HG02943 (cell line): Measurements from ENCODE around the gene RABEP1.
"Not testable (repeated sequence)": the region's sequence is repeated elsewhere in the genome, so short reads cannot be mapped to it uniquely, and the experiment has no call there.

Experiments
- ATAC-seq: cut with Tn5 transposase; IDR thresholded peaks from one replicate; pipeline ENCODE4 v1.9.1; 2021; ENCODE audit warnings: mild to moderate bottlenecking, low read depth, moderate library complexity; ENCODE audit not compliant: unreplicated experiment

Gene RABEP1

DNA sequence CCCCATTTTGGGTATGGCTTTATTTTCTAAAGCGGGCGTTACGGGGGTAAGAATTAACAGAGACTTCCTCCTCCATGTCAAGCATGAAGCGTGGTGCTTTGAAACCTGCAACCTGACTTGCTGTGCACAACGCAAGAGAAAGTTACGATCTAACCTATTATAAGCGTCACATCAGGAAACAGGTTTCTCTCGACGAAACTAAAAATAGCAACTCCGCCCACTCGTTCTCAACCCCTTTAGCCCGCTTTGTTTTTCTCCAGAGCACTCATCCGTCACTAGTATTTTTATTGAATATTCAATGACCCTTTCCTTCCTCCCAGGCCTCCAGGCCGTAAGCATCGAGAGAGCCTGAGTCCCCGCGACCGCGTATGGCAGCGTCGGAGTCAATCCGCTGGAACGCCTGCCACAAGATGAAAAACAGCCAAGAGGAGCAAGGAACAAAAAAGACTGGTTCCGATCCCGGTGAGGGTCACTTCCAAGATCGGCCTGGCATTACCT lies 136.8 kb downstream of the RABEP1 start:
- ATAC-seq: peak; percentile 35

DNA sequence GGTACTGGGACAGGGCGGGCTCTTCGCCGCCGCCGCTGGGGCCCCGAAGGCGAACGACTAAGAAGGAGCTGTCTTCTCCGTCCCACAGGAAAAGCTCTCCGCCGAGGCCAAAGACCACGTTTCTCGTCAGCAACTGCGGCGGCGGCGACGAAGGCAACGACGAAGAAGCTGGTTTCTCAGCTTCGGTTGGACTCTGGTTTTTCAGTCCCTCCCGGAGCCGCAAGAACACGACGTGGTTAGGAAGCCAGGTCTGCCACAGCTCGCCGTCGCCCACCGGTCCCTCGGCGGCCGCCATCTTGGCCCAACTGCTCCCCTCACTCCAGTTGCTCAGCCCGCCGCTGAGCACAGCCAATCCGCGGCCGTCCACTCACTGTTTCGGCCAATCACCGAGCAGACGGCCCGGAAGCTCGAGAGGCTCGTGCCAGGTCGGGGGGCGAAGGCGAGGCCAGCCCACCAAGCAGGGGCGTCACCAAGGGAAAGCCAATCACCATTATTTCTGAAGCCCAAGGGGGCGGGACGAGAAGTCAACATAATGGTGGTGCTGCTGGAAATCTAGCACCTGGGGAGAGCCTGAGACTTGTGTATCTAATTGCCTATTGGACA lies 137.4 kb downstream of the RABEP1 start, which contains the start of gene NUP88:
TSS of gene NUP88 (minus strand) at position 307 of the 603 bp plus-strand sequence. CDS start at position 295, 12 bp downstream.
- ATAC-seq: peak; percentile 88

DNA sequence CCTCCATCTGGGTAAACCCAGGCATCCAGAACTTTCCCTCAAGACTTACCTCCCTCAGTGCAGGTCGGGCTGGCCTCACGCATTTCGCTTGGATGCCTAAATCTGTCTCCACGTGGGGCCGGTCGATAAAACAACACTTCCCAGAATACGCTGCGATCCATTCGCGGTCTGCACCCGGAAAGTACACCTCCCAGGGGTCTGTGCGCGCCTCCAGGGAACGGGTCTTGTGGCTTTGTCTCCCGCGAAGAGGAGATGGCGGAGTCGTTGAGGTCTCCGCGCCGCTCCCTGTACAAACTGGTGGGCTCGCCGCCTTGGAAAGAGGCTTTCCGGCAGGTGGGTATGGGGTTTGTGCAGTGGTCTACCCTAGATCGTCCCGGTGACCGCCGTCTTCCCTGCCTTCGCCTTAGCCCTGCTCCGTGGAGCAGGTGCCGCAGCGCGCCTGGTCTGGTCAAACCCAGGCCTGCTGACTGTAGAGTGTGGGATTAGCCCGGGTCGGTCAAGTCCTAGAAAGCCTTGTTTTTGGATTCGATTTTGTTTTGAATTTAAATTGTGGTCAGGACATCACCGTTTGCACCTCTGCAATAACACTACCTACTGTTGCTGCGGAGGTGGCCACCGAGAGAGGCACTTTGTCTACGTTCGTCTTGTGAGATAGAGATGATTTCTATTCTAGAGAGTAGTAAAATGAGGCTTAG lies 138.0 kb downstream of the RABEP1 start, which contains the start of gene RPAIN:
TSS of gene RPAIN (plus strand) at position 224 of the 695 bp plus-strand sequence. CDS start at position 253, 29 bp downstream.
- ATAC-seq: peak; percentile 48

DNA sequence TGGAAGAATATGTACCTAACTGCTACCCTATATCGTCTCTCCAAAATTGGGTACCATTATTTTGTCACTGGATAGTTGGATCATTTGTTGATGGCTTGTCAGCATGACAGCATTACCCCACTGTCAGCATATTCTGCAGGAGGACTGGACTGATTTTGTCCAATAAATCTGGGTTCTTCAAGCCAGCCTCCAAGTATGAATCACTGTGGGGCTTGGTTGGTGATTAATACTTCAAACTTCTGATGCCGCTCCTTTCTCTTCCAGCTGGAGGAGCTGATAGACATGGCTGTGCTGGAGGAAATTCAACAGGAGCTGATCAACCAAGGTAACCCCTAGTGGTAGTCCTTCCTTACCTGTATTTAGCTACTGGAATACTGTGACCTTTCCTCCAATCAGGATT lies 140.4 kb downstream of the RABEP1 start:
- ATAC-seq: no peak

DNA sequence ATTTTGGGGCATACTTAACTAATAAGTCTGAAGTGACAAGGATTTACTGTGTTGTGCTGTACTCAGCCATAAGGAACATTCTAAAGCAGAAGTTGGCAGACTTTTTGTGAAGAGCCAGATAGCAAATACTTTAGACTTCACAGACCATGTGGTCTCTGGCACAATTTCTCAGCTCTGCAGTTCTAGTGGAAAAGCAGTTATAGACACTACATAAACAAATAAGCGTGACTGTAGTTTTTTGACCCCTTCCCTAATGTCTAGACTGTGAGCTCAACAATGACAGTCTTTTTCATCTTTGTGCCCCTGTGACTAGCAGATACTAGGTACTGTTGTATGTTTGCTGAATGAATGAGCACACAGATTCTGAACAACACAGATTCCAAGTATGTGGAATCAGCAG lies 142.8 kb downstream of the RABEP1 start:
- no peak for ATAC-seq

DNA sequence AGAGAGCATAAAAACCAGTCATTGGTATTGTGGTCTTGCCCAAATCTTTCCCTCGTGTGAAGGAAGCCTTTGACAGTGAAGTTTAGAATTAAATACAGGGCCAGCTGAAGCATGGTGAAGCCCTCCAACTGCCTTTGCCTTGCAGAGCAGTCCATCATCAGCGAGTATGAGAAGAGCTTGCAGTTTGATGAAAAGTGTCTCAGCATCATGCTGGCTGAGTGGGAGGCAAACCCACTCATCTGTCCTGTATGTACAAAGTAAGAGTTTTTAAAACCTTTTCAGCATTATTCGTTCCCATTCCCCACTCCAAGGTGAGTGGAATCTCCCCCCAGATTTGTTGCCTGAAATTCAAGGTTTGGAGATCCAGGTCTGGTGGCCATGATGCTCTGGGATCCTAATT lies 143.7 kb downstream of the RABEP1 start:
- no peak for ATAC-seq

DNA sequence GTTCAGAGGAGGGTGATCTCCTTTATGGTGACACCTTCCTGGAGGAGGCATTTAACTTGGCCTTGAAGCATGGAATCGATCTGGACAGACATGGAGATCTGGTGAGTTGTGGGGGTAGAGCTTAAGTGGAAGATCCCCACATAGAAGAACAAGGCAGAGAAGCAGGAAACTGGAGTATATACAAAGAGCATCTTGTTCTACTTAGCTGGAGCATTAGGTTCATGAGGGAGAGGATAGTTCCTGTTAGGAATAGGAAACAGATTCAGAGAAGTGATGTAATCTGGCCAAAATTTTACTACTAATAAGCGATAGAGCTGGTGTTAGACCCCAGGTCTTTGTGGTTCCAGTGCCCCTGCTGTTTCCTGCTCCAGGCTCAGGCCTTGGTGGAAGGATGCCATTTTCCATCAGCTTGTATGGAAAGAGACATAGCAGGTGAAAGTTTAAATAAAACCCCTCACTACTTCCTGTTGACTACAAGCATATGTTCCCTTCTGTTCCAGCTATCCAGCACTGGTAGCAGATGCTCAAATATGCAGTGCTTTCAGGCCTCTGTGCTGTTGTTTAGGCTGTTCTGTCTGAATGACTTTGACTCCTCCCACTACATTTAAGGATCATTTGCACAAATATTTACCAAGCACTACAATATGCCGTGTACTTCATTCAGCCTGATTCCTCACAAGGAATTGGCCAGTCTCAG lies 147.3 kb downstream of the RABEP1 start:
- ATAC-seq: no peak

DNA sequence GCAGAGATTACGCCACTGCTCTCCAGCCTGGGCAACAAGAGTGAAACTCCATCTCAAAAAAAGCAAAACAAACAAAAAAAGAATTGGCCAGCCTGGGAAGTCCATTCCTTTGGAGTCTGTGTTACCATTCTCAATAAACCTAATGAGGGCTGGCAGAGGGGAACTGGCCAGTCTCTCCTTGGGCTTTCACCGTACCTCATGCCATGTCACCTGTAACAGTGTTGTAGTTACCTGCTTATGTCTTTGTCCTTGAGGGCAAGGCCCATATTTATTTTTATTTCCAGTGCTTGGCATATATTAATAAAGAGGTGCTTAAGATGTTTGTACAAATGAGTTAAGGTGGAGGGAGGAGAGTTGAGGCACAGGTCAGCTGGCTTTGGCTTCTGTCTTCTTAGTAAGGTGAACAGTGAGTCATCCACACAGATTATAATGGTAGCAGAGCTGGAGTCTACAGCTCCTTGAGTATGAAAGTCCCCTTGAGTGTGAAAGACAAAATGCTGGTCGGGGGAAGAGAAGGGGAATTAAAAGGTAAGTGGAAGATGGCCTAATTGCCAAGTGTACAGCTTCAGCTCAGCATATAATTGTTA lies 148.4 kb downstream of the RABEP1 start:
- ATAC-seq: no peak

DNA sequence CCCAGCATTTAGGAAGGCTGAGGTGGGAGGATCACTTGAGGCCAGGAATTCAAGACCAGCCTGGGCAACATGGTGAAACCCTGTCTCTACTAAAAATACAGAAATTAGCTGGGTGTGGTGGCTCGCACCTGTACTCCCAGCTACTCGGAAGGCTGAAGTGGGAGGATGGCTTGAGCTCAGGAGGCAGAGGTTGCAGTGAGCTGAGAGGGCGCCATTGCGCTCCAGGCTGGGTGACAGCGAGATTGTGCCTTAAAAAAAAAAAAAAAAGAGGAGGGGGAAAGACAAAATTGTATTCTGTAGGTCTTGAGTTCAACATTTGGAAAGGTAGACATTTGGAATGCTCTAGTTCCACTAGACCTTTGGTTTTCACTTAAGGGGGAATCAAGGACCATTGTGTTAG lies 149.2 kb downstream of the RABEP1 start:
- ATAC-seq: not testable (repeated sequence)

DNA sequence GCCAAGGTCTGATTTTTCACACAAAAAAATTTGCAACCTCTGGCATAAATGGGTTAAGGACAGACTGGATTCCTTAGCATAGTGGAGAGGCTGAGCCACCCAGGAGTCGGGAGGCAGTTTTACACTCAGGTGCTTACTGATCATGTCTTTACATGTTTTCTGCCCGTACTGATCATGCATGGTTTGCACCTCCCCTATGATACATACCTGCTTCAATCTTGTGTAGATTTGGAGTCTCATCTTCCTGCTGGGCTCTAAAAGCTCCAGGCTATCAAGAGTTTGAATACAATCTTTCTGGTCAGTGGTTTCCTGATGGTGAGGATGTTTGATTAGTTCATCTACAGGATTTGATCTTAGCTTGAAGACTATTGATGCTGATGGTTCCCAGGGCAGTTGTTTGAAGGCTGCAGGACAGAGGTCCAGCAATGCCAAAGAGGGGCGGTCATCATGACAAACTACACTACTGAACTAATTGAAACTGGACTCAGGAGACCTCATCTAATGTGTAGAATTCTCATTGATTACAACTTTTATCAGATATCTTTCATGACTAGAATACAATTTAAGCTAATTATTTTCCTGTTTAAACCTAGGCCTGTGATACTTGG lies 150.0 kb downstream of the RABEP1 start:
- ATAC-seq: no peak

DNA sequence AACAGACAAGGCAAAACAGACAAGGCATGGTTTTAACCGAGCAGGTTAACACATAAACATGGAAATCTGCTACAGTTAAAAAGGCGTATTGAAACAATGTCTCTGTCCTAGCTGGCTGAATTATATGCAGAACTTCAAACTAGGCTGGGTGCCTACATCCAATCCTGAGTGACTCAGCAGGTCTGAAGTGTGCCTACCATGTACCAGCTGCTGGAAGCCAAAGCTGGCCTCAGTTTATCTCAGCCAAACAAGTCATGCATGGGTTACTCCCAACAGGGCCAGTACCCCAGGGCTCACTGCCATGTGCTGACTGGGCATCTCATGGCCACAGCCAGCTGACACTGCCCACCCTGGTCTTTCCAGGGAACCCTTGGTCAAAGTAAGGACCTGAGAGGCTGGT lies 152.9 kb downstream of the RABEP1 start:
- ATAC-seq: no peak
